Measurements from ENCODE around the gene SPATA17. TPM values are rescaled to one million over a fixed set of nuclear protein-coding genes. Genes with fewer than 3 reads are reported as not detected.

The SPATA17 gene
- polyA plus RNA-seq, 1 donor from 2014 or later: 3.1 TPM

GRCh38 chr1:217674028-217674729 is 43.0 kb downstream of the SPATA17 start:
- TF ChIP-seq RAD21 (conservative IDR thresholded peaks at IDR 0.05): no peak
- TF ChIP-seq EZH2 (IDR thresholded peaks at IDR 0.05; ENCODE audit: borderline replicate concordance, insufficient read depth, low read length, poor library complexity, severe bottlenecking): no peak
- no peak for TF ChIP-seq CTCF (IDR thresholded peaks at IDR 0.05; ENCODE audit: poor library complexity, severe bottlenecking)
- no peak for TF ChIP-seq EP300 (conservative IDR thresholded peaks at IDR 0.05; ENCODE audit: poor library complexity, severe bottlenecking)
- TF ChIP-seq SMC3 (conservative IDR thresholded peaks at IDR 0.05; ENCODE audit: poor library complexity): no peak
- TF ChIP-seq MXI1 (conservative IDR thresholded peaks at IDR 0.05; ENCODE audit: poor library complexity, severe bottlenecking): no peak
- TF ChIP-seq REST (IDR thresholded peaks at IDR 0.05; ENCODE audit: borderline replicate concordance): no peak
- TF ChIP-seq TAF1 (IDR thresholded peaks at IDR 0.05; ENCODE audit: low read depth): no peak
- no peak for TF ChIP-seq POLR2AphosphoS5 (IDR thresholded peaks at IDR 0.05)
- H2AFZ ChIP-seq (ENCODE audit: low read depth, low read length): no peak overlapping the region
- H3K79me2 ChIP-seq (replicated peaks; ENCODE audit: insufficient read depth, low read length): no peaks in the 10 kb centered on the region
- H3F3A ChIP-seq (ENCODE audit: insufficient read depth, low read length, poor library complexity, severe bottlenecking): no peaks in the 10 kb centered on the region
- H3K4me3 ChIP-seq (ENCODE audit: low read length): no peak overlapping the region
- no peak overlapping the region for H3K27ac ChIP-seq (ENCODE audit: low read length)
- H3K9me2 ChIP-seq (ENCODE audit: insufficient read depth, low read length): no peaks in the 10 kb centered on the region
- no peaks in the 10 kb centered on the region for H3K36me3 ChIP-seq (ENCODE audit: insufficient read depth, low read length)
- H3K9ac ChIP-seq (ENCODE audit: low read length): no peak overlapping the region
- no peaks in the 10 kb centered on the region for H3K27me3 ChIP-seq (ENCODE audit: insufficient read depth, low read depth, low read length)
- H4K20me1 ChIP-seq (ENCODE audit: insufficient read depth): no peaks in the 10 kb centered on the region
- H3K4me2 ChIP-seq (ENCODE audit: low read length): no peak overlapping the region
- no peaks in the 10 kb centered on the region for H3K9me3 ChIP-seq (ENCODE audit: low read length)

GRCh38 chr1:217681806-217682205 is 50.7 kb downstream of the SPATA17 start:
- Histone ChIP-seq H4K20me1 (ENCODE audit: insufficient read depth) (no peaks in the 10 kb centered on the region), H3K4me3 (ENCODE audit: low read length) (no peak overlapping the region), H2AFZ (ENCODE audit: low read depth, low read length) (no peak overlapping the region), H3K9me3 (ENCODE audit: low read length) (no peaks in the 10 kb centered on the region), H3K36me3 (ENCODE audit: insufficient read depth, low read length) (no peaks in the 10 kb centered on the region), H3K27me3 (ENCODE audit: insufficient read depth, low read depth, low read length) (no peaks in the 10 kb centered on the region), H3K27ac (ENCODE audit: low read length) (no peak overlapping the region), H3K79me2 (replicated peaks; ENCODE audit: insufficient read depth, low read length) (no peaks in the 10 kb centered on the region), H3K9ac (ENCODE audit: low read length) (no peak overlapping the region), H3K9me2 (ENCODE audit: insufficient read depth, low read length) (no peaks in the 10 kb centered on the region), H3K4me2 (ENCODE audit: low read length) (no peak overlapping the region), H3F3A (ENCODE audit: insufficient read depth, low read length, poor library complexity, severe bottlenecking) (no peaks in the 10 kb centered on the region)
- no peak for TF ChIP-seq MXI1 (conservative IDR thresholded peaks at IDR 0.05; ENCODE audit: poor library complexity, severe bottlenecking)
- TF ChIP-seq SMC3 (conservative IDR thresholded peaks at IDR 0.05; ENCODE audit: poor library complexity): no peak
- no peak for TF ChIP-seq RAD21 (conservative IDR thresholded peaks at IDR 0.05)
- TF ChIP-seq REST (IDR thresholded peaks at IDR 0.05; ENCODE audit: borderline replicate concordance): no peak
- TF ChIP-seq EP300 (conservative IDR thresholded peaks at IDR 0.05; ENCODE audit: poor library complexity, severe bottlenecking): no peak
- no peak for TF ChIP-seq TAF1 (IDR thresholded peaks at IDR 0.05; ENCODE audit: low read depth)
- TF ChIP-seq CTCF (IDR thresholded peaks at IDR 0.05; ENCODE audit: poor library complexity, severe bottlenecking): no peak
- TF ChIP-seq EZH2 (IDR thresholded peaks at IDR 0.05; ENCODE audit: borderline replicate concordance, insufficient read depth, low read length, poor library complexity, severe bottlenecking): no peak
- TF ChIP-seq POLR2AphosphoS5 (IDR thresholded peaks at IDR 0.05): no peak

Data from neural cell (in vitro differentiated cells).